Measurements from ENCODE around the gene LRRC3. TPM values are rescaled to one million over a fixed set of nuclear protein-coding genes. Genes with fewer than 3 reads are reported as not detected.

The LRRC3 gene
- total and polyA plus RNA-seq, 2 donors (not counting 3 experiments of a cell fraction or from before 2014, with no cell fraction given) = 4.8 to 4.9 TPM

DNA sequence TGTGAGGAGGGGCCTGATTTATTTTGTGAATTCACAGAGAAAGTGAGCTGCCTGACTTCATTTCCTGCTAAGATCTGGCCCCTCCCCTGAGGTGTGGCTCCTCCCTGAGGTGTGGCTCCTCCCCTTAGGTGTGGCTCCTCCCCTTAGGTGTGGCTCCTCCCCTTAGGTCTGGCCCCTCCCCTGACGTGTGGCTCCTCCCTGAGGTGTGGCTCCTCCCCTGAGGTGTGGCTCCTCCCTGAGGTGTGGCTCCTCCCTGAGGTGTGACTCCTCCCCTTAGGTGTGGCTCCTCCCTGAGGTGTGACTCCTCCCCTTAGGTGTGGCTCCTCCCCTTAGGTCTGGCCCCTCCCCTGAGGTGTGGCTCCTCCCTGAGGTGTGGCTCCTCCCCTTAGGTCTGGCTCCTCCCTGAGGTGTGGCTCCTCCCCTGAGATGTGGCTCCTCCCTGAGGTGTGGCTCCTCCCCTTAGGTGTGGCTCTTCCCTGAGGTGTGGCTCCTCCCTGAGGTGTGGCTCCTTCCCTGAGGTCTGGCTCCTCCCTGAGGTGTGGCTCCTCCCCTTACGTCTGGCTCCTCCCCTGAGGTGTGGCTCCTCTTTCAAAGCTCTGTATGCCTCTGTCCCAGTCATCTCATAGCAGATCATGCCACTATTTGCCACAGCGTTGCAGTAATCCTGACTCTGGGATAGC lies 26.9 kb upstream of the LRRC3 start:
- no peaks in the 10 kb centered on the region for H3K79me2 ChIP-seq (ENCODE audit: control insufficient read depth, insufficient read depth, low read length)
- H2AFZ ChIP-seq (ENCODE audit: low read depth, low read length) = no peak overlapping the region
- H3K9me1 ChIP-seq (replicated peaks; ENCODE audit: control insufficient read depth, extremely low read depth, insufficient read depth, low read length) = no peaks in the 10 kb centered on the region
- FAIRE-seq (no peak), DNase-seq (ENCODE audit: low read depth, low spot score) (no peak)
- dilution Hi-C loops (cut with MboI; ENCODE audit: extremely low pct_ligation_motif_present, low sequenced_read_pairs) (no loop called here), intact Hi-C loops (cut with micrococcal nuclease) (no loop called here)
- H3K9me3 ChIP-seq (replicated peaks; ENCODE audit: control insufficient read depth, insufficient read depth, low read length) = no peaks in the 10 kb centered on the region
- TF ChIP-seq EZH2 (IDR thresholded peaks at IDR 0.05; ENCODE audit: borderline replicate concordance, low read depth, low read length, severe bottlenecking) = no peak
- TF ChIP-seq JUN (IDR thresholded peaks at IDR 0.05; ENCODE audit: borderline replicate concordance, insufficient read depth, insufficient read length, low read depth) = no peak
- TF ChIP-seq POLR2A (IDR thresholded peaks at IDR 0.05; ENCODE audit: low read depth, low read length) = no peak
- no peak for TF ChIP-seq POLR2AphosphoS5 (IDR thresholded peaks at IDR 0.05; ENCODE audit: insufficient read depth, low read depth, low read length)
- TF ChIP-seq, protein P1, sequence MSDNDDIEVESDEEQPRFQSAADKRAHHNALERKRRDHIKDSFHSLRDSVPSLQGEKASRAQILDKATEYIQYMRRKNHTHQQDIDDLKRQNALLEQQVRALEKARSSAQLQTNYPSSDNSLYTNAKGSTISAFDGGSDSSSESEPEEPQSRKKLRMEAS (IDR thresholded peaks at IDR 0.05; ENCODE audit: insufficient read depth, insufficient read length) = no peak
- TF ChIP-seq FOS (IDR thresholded peaks at IDR 0.05; ENCODE audit: borderline replicate concordance, insufficient read depth, low read length) = no peak
- no peak for TF ChIP-seq MYC (IDR thresholded peaks at IDR 0.05; ENCODE audit: low read depth, low read length)
- ChIA-PET POLR2A (no interaction called here), CTCF (interaction anchor here (1.4 kb wide), 1 partner anchor 9 kb away, joined by 3 read pairs; no protein-coding TSS in a partner anchor)
- H3K27me3 ChIP-seq (ENCODE audit: control insufficient read depth in 2 of 2, insufficient read depth in 2 of 2, low read length in 2 of 2) = no peaks in the 10 kb centered on the region
- H4K20me1 ChIP-seq (replicated peaks; ENCODE audit: control insufficient read depth, extremely low read depth, insufficient read depth, low read length) = no peaks in the 10 kb centered on the region
- no TSS peak for BruUV-seq (replicated peaks)
- no peaks in the 10 kb centered on the region for H3K4me1 ChIP-seq (ENCODE audit: control insufficient read depth, extremely low read depth, insufficient read depth, low read length)
- no peak overlapping the region for H3K4me2 ChIP-seq (ENCODE audit: insufficient read depth, low read length)
- no peak overlapping the region for H3K27ac ChIP-seq (ENCODE audit: insufficient read depth, low read depth, low read length)
- H3K36me3 ChIP-seq (ENCODE audit: control insufficient read depth in 2 of 2, extremely low read depth in 1 of 2, insufficient read depth in 2 of 2, low read length in 2 of 2) = no peaks in the 10 kb centered on the region
- H3K9ac ChIP-seq (replicated peaks; ENCODE audit: extremely low read depth, insufficient read depth, low read length) = no peak overlapping the region
- H3K4me3 ChIP-seq (replicated peaks in 1 of 3; ENCODE audit: insufficient read depth in 1 of 3, low read depth in 1 of 3, low read length in 3 of 3) = no peak overlapping the region

DNA sequence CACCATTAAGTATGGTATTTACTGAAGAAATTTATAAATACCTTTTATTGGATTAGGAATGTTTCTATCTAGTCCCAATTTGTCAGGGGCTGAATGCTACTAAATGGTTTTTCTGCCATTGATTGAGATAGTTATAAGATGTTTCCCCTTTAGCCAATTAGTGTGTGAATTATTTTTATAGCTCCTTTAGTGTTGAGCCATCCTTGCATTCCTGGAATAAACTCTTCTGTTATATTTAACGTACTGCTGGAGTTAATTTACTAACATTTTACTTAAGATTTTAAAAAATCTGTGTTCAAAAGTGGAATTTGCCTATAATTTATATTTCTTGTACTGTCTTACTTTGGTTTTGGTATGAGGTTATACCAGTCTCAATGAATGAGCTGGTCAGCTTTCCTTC lies 25.4 kb upstream of the LRRC3 start:
- intact Hi-C loops (cut with micrococcal nuclease) (no loop called here), dilution Hi-C loops (cut with MboI; ENCODE audit: extremely low pct_ligation_motif_present, low sequenced_read_pairs) (no loop called here)
- DNase-seq (ENCODE audit: low read depth, low spot score) (no peak), FAIRE-seq (no peak)
- ChIA-PET CTCF (interaction anchor here (1.4 kb wide), 1 partner anchor 7 kb away, joined by 3 read pairs; no protein-coding TSS in a partner anchor), POLR2A (no interaction called here)
- no TSS peak for BruUV-seq (replicated peaks)
- Histone ChIP-seq H3K9me1 (replicated peaks; ENCODE audit: control insufficient read depth, extremely low read depth, insufficient read depth, low read length) (no peaks in the 10 kb centered on the region), H3K27ac (ENCODE audit: insufficient read depth, low read depth, low read length) (no peak overlapping the region), H3K27me3 (ENCODE audit: control insufficient read depth in 2 of 2, insufficient read depth in 2 of 2, low read length in 2 of 2) (no peaks in the 10 kb centered on the region), H3K36me3 (ENCODE audit: control insufficient read depth in 2 of 2, extremely low read depth in 1 of 2, insufficient read depth in 2 of 2, low read length in 2 of 2) (no peaks in the 10 kb centered on the region), H2AFZ (ENCODE audit: low read depth, low read length) (no peak overlapping the region), H3K9me3 (replicated peaks; ENCODE audit: control insufficient read depth, insufficient read depth, low read length) (no peaks in the 10 kb centered on the region), H3K4me1 (ENCODE audit: control insufficient read depth, extremely low read depth, insufficient read depth, low read length) (no peaks in the 10 kb centered on the region), H3K4me2 (ENCODE audit: insufficient read depth, low read length) (no peak overlapping the region), H3K79me2 (ENCODE audit: control insufficient read depth, insufficient read depth, low read length) (no peaks in the 10 kb centered on the region), H3K9ac (replicated peaks; ENCODE audit: extremely low read depth, insufficient read depth, low read length) (no peak overlapping the region), H3K4me3 (replicated peaks in 1 of 3; ENCODE audit: insufficient read depth in 1 of 3, low read depth in 1 of 3, low read length in 3 of 3) (no peak overlapping the region), H4K20me1 (replicated peaks; ENCODE audit: control insufficient read depth, extremely low read depth, insufficient read depth, low read length) (no peaks in the 10 kb centered on the region)
- TF ChIP-seq POLR2AphosphoS5 (IDR thresholded peaks at IDR 0.05; ENCODE audit: insufficient read depth, low read depth, low read length) (no peak), GATA2 (IDR thresholded peaks at IDR 0.05; ENCODE audit: insufficient read depth, insufficient read length, low read depth, low read length) (no peak), POLR2A (IDR thresholded peaks at IDR 0.05; ENCODE audit: low read depth, low read length) (no peak), EZH2 (IDR thresholded peaks at IDR 0.05; ENCODE audit: borderline replicate concordance, low read depth, low read length, severe bottlenecking) (no peak), FOS (IDR thresholded peaks at IDR 0.05; ENCODE audit: borderline replicate concordance, insufficient read depth, low read length) (no peak)

Measured in endothelial cell of umbilical vein (primary cell).